ENCODE measurements around the gene NDRG2.
"Not testable (repeated sequence)": the region's sequence is repeated elsewhere in the genome, so short reads cannot be mapped to it uniquely, and the experiment has no call there.

- not testable (repeated sequence) for TF ChIP-seq CTCF (IDR thresholded peaks at IDR 0.05 in 2 of 3, conservative IDR thresholded peaks at IDR 0.05 in 1 of 3; ENCODE audit: borderline replicate concordance in 1 of 3, insufficient read depth in 1 of 3, low read depth in 2 of 3, low read length in 2 of 3); CBX3 (IDR thresholded peaks at IDR 0.05; ENCODE audit: low read depth); POLR2AphosphoS5 (IDR thresholded peaks at IDR 0.05; ENCODE audit: low read depth, low read length); SRF (IDR thresholded peaks at IDR 0.05; ENCODE audit: low read depth); EZH2 (IDR thresholded peaks at IDR 0.05); REST (IDR thresholded peaks at IDR 0.05; ENCODE audit: low read depth); CEBPB (IDR thresholded peaks at IDR 0.05; ENCODE audit: low read depth); JUND (IDR thresholded peaks at IDR 0.05); TCF7L2 (IDR thresholded peaks at IDR 0.05; ENCODE audit: borderline replicate concordance, extremely low read depth, insufficient read depth, insufficient read length); YY1 (IDR thresholded peaks at IDR 0.05; ENCODE audit: extremely low read depth, insufficient replicate concordance, low read depth, low read length); MAX (IDR thresholded peaks at IDR 0.05); ATF3 (IDR thresholded peaks at IDR 0.05)
These were observed 15.1 kb downstream of the NDRG2 start for GRCh38 chr14:21009721-21010120.

Data from HCT116 (cell line).